HG02943 (cell line): ENCODE results near the gene LPCAT1.

Experiments
- ATAC-seq: cut with Tn5 transposase; IDR thresholded peaks from one replicate; pipeline ENCODE4 v1.9.1; 2021; ENCODE audit warnings: mild to moderate bottlenecking, low read depth, moderate library complexity; ENCODE audit not compliant: unreplicated experiment

The LPCAT1 gene

DNA sequence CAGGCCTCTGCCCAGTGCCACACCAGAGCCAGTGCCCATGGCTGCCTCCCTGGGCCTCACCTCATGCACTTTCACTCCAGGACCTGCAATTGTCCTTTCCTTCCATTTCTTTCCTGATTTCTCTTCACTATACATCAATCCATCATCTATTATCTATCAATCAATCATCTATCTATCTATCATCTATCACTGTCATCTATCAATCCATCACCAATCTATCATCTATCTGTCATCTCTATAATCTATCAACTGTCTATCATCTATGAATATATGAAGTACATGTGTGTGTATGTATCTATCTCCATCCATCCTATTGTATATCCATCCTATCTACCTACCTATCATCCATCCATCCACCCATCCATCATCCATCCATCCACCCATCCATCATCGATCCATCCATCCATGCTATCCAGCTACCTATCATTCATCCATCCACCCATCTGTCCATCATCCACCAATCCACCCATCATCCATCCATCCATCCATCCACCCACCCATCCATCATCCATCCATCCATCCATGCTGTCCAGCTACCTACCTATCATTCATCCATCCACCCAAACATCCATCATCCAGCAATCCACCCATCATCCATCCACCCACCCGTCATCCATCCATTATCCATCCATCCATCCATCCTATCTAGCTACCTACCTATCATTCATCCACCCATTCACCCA lies 105.4 kb downstream of the LPCAT1 start:
- no peak for ATAC-seq

DNA sequence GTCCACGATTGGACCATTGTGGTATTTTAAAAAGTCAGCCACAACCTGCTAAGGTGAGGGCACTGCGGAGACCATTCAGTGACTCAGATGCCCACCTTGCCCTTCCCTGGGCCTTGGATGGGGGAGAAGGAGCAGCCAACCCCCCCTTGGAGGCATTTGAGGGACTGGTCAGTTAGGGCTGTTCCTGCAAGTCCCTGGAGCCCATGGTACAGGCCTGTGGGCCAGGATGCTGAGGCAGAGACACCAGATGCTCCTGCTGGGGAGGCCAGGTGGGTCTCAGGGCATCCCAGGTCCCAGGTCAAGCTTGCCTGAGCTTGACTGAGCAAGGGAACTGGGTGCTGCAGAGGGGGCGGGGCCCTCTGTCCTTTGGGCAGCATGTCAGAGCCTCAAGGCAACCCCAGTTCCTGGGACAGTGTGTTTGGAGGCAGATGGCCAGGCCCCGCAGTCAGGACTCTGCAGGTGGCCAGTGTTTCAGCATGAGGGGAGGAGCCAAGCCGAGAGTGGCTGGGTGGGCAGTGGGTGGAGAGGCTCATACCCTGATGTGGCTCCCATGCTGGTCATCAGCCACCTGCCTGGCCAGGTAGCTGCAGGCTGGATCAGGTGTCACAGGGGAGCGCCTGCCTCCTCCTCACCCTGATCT lies 106.1 kb downstream of the LPCAT1 start:
- no peak for ATAC-seq

DNA sequence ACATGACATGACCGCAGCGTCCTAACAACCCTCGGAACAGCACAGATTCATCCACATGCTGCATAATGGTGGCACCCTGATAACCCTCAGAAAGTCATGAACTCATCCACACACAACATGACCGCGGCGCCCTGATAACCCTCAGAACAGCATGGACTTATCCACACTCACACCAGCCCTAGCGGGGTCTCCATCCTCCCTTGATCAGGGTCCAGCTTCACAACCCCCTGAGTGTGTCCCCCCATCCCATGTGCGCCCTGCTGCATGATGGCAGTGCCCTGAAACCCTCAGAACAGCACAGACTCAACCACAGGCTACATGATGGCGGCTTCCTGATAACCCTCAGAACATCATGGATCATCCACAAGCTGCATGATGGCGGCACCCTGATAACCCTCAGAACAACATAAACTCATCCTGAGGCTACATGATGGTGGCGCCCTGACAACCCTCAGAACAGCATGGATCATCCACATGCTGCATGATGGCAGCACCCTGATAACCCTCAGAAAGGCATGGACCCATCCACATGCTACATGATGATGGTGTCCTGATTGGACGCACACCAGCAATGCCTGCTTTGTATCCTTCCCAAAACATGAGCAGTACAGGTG lies 106.8 kb downstream of the LPCAT1 start:
- no peak for ATAC-seq

DNA sequence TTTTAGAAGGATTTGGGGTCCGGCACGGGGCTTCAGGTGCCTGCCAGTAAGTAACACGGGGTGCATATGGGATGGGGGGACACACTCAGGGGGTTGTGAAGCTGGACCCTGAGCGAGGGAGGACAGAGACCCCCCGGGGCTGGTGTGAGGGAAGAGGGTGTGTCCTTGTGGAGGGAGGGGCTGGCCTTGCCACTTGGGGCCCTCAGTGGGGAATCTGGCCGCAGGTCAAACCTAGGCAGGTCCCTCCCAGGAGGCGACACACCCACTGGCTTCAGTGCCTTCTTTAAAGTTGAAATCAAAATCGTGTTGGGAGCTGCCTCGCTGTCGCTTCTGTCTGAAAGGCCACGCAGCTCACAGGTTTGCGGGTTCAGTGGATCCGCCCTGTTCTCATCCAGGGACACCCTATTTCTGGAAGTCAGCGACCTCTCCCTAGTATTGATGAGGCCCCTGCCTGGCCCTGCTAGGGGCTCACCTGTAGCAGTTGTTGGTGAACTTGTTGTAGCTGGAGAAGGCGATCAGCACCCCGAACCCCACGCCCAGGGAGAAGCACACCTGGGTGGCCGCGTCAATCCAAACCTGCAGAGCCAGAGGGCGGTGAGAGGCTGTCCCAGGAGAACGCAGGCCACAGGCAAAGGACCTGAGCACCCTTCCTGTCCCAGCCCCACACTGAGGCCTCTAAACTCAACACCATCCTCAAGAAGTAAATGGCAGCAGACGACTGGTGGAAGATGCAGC lies 108.0 kb downstream of the LPCAT1 start:
- no peak for ATAC-seq

- no peak for ATAC-seq
Observed at GRCh38 chr5:1415059-1415425, 108.7 kb downstream of the LPCAT1 start.

DNA sequence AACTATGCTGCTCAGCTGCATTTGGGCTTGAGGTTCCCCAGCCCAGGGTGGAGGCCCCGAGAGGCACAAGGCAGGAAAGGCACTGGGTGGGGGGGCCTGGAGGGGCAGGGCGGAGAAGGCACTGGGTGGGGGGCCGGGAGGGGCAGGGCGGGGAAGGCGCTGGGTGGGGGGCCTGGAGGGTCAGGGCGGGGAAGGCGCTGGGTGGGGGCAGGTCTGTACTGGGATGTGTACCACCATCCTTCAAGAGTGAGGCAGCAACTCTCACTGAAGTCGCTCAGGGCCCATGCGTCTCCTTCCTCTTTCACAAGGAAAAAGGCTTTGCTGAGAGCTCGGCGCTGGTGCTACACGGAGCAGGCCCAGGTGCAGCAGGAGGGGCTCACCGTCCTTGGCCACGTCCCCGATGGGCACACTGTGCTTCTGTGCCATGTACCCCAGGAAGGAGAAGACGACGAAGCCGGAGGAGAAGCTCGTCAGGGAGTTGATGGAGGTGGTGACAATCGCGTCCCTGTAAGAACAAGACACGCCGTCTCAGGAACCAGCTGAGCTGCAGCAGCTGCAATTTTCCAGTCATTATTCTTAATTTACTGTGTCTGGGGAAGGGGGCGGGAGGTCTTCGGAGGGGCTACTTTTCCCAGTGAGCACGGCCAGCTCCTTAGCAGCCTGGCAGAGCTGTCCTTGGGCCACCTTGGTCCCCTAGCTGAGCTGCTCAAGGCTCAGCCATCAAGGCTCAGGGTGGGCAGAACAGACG lies 109.3 kb downstream of the LPCAT1 start:
- no peak for ATAC-seq

DNA sequence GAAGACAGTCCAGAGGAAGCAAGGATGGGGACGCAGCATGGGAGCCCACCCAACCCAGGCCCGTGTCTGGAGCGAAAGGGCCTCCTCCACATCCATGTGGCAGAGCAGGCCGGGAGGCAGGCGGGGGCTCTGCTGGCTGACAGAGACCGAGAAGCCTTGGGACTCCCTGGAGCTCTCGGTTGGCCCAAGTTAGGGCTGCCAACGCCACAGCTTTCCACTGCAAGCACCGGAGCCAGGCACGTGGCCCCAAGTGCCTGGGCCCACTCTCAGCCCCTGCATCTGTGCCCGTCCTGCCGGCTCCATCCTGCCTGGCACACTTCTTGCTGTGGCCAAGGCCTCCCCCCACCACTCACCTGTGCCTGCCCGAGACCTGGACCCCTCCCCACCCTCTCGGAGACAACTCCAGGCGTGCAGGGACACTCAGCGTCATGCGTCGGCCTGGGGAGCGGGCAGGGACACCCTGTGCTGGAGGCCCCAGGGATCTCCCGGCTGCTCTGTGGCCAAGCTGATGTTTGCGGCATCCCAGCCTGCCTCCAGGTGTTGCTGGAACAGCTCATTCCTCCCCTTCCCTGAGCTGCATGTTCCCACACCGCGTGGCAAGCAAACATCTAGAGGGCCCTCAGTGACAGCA lies 110.0 kb downstream of the LPCAT1 start:
- ATAC-seq = no peak

- ATAC-seq = no peak
Observed at GRCh38 chr5:1413211-1413610, 110.5 kb downstream of the LPCAT1 start.

GRCh38 chr5:1412621-1413020 lies 111.1 kb downstream of the LPCAT1 start:
- no peak for ATAC-seq

GRCh38 chr5:1412163-1412562 lies 111.6 kb downstream of the LPCAT1 start:
- ATAC-seq = no peak
